ENCODE measurements around the gene FBH1. TPM values are rescaled to one million over a fixed set of nuclear protein-coding genes. Genes with fewer than 3 reads are reported as not detected.

FBH1 gene
- total and polyA plus RNA-seq, 8 donors = 74.7 to 96.1 (median 85.0) TPM

GRCh38 chr10:5882961-5883360 is 7.1 kb upstream of the FBH1 start:
- H3K36me3 ChIP-seq = peaks cover 0 to 35% of the 10 kb centered on the region in 2 donors
- H3K4me1 ChIP-seq = peaks cover 0 to 3% of the 10 kb centered on the region in 2 donors
- no peak overlapping the region for H3K27ac ChIP-seq
- H3K4me3 ChIP-seq = no peak overlapping the region
- no peak for TF ChIP-seq CTCF (IDR thresholded peaks at IDR 0.05)
- intact Hi-C loops (cut with DNase I) = no loop called here
- H3K9me3 ChIP-seq = no peaks in the 10 kb centered on the region
- H3K27me3 ChIP-seq = no peaks in the 10 kb centered on the region
- DNase-seq (no peak), ATAC-seq (no peak)

- Histone ChIP-seq H3K9me3 (no peaks in the 10 kb centered on the region), H3K27me3 (no peaks in the 10 kb centered on the region), H3K36me3 (peaks cover 0 to 25% of the 10 kb centered on the region in 2 donors), H3K4me3 (no peak overlapping the region), H3K4me1 (peaks cover 7 to 16% of the 10 kb centered on the region in 2 donors), H3K27ac (no peak overlapping the region)
- TF ChIP-seq CTCF (IDR thresholded peaks at IDR 0.05) = no peak
- intact Hi-C loops (cut with DNase I) = no loop called here
- ATAC-seq = no peak
- no peak for DNase-seq
Observed at GRCh38 chr10:5885619-5886018, 4.4 kb upstream of the FBH1 start.

DNA sequence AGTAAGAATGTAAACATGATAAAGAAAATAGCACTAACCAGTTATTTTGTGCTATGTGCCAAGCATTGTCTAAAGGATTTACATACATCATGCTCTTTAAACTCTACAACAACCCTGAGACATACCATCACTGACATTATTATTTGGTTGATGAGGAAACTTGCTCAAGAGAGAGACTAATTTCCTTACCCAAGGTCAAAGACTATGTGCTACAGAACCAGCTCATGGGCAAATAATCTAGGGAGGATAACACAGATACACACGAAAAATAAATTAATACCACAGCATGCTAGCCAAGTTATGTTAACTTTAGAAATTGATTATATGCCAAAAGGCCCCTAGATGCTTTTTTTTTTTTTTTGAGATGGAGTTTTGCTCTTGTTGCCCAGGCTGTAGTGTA is 3.0 kb upstream of the FBH1 start:
- no peak for ATAC-seq
- peaks cover 0 to 19% of the 10 kb centered on the region in 2 donors for H3K36me3 ChIP-seq
- intact Hi-C loops (cut with DNase I) = no loop called here
- TF ChIP-seq CTCF (IDR thresholded peaks at IDR 0.05) = no peak
- H3K4me3 ChIP-seq = no peak overlapping the region
- no peaks in the 10 kb centered on the region for H3K9me3 ChIP-seq
- DNase-seq = no peak
- no peaks in the 10 kb centered on the region for H3K27me3 ChIP-seq
- H3K4me1 ChIP-seq = peaks cover 18 to 30% of the 10 kb centered on the region in 2 donors
- no peak overlapping the region for H3K27ac ChIP-seq

- Histone ChIP-seq H3K27ac (no peak overlapping the region), H3K9me3 (no peaks in the 10 kb centered on the region), H3K36me3 (peaks cover 0 to 14% of the 10 kb centered on the region in 2 donors), H3K4me3 (no peak overlapping the region), H3K27me3 (no peaks in the 10 kb centered on the region), H3K4me1 (peaks cover 18 to 36% of the 10 kb centered on the region in 2 donors)
- ATAC-seq (no peak), DNase-seq (no peak)
- TF ChIP-seq CTCF (IDR thresholded peaks at IDR 0.05) = no peak
- intact Hi-C loops (cut with DNase I) = no loop called here
Observed at GRCh38 chr10:5887641-5888040, 2.4 kb upstream of the FBH1 start.

DNA sequence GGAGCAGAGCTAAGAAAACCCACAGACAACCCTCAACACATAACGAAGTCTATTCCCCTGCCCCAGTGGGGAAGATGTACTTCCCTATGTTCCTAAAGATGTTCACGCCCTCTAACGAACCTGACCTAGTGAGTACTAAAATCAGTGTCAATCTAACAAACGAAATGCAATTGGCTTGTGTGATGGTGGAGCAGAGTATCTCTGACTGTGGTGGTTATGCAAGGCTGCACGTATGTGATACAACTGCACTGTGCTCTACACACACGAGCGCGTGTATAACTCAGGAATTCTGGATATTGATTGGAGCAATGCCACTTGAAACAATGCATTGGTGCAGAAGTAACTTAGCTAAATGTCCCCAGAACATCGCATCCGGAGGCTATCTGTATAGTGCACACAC is 1.7 kb upstream of the FBH1 start:
- intact Hi-C loops (cut with DNase I) = no loop called here
- H3K4me3 ChIP-seq = peak overlapping the region; percentile 92 to 95
- no peaks in the 10 kb centered on the region for H3K27me3 ChIP-seq
- DNase-seq (no peak), ATAC-seq (no peak)
- peaks cover 18 to 40% of the 10 kb centered on the region in 2 donors for H3K4me1 ChIP-seq
- peaks cover 0 to 7% of the 10 kb centered on the region in 2 donors for H3K36me3 ChIP-seq
- H3K27ac ChIP-seq = no peak overlapping the region
- no peak for TF ChIP-seq CTCF (IDR thresholded peaks at IDR 0.05)
- H3K9me3 ChIP-seq = no peaks in the 10 kb centered on the region

Data from left lung (tissue), 10 donors.